ENCODE results near the gene TBX4.
"Not testable (repeated sequence)": the region's sequence is repeated elsewhere in the genome, so short reads cannot be mapped to it uniquely, and the experiment has no call there.

TBX4 gene

GRCh38 chr17:61413661-61414126, 38.5 kb upstream of the TBX4 start:
- DNase-seq = no peak

- DNase-seq = no peak
These were observed 37.9 kb upstream of the TBX4 start for GRCh38 chr17:61414141-61414935.

- DNase-seq = no peak
These were observed 37.3 kb upstream of the TBX4 start for GRCh38 chr17:61414936-61415251.

- no peak for DNase-seq
These were observed 36.6 kb upstream of the TBX4 start for GRCh38 chr17:61415374-61416210.

- no peak for DNase-seq
These were observed 36.0 kb upstream of the TBX4 start for GRCh38 chr17:61416211-61416539.

GRCh38 chr17:61416540-61417363, 35.5 kb upstream of the TBX4 start:
- DNase-seq = peak; percentile 53 to 63

- DNase-seq = no peak
These were observed 33.8 kb upstream of the TBX4 start for GRCh38 chr17:61418449-61418848.

- no peak for DNase-seq
These were observed 32.7 kb upstream of the TBX4 start for GRCh38 chr17:61419496-61420046.

- DNase-seq = no peak
These were observed 32.2 kb upstream of the TBX4 start for GRCh38 chr17:61420052-61420451.

- DNase-seq = no peak
These were observed 31.4 kb upstream of the TBX4 start for GRCh38 chr17:61420745-61421398.

- DNase-seq = no peak
These were observed 30.8 kb upstream of the TBX4 start for GRCh38 chr17:61421460-61421859.

- no peak for DNase-seq
These were observed 30.0 kb upstream of the TBX4 start for GRCh38 chr17:61422116-61422799.

- no peak for DNase-seq
These were observed 29.4 kb upstream of the TBX4 start for GRCh38 chr17:61422869-61423268.

- no peak for DNase-seq
These were observed 28.1 kb upstream of the TBX4 start for GRCh38 chr17:61423967-61424649.

- no peak for DNase-seq
These were observed 26.3 kb upstream of the TBX4 start for GRCh38 chr17:61425682-61426481.

GRCh38 chr17:61426482-61427304, 25.5 kb upstream of the TBX4 start:
- no peak for DNase-seq

- DNase-seq = no peak
These were observed 24.7 kb upstream of the TBX4 start for GRCh38 chr17:61427567-61427966.

GRCh38 chr17:61429274-61429673, 22.9 kb upstream of the TBX4 start:
- DNase-seq = no peak

GRCh38 chr17:61429831-61430230, 22.4 kb upstream of the TBX4 start:
- not testable (repeated sequence) for DNase-seq
